NCI-H187 (cell line): ENCODE measurements around the gene ETF1.
"Not testable (repeated sequence)": the region's sequence is repeated elsewhere in the genome, so short reads cannot be mapped to it uniquely, and the experiment has no call there.

Experiments
- DNase-seq, 2 experiments: peaks; one replicate each; lab custom pipeline; 2025; lab: John Stamatoyannopoulos, UW

ETF1 gene

DNA sequence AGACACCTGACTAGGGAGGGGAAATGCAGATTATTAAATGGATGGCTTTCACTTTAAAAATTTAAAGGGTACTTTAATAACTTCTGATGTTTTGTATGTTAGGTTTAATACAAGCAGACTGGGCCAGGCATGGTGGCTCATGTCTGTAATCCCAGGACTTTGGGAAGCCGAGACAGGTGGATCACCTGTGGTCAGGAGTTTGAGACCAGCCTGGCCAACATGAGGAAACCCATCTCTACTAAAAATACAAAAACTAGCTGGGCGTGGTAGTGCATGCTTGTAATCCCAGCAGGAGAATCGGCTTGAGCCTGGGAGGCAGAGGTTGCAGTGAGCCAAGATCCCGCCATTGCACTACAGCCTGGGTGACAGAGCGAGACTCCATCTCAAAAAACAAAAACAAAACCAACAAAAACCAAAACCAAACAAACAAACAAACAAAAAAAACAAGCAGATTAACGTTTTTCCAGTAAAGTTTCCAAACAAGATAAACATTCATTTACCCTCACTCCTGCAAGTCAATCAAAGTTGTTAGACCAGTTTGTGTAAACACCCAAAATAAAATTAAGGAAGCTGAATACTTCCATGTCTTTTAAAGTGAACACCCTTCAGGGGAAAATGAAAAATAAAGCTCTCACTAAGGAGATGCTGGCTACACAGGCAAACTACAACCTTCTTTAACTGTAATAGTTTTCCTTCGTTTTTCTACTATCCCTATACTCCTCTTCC, 14.1 kb downstream of the ETF1 start:
- DNase-seq, result no peak

- no peak for DNase-seq
Observed at GRCh38 chr5:138528208-138528607, 14.8 kb downstream of the ETF1 start.

GRCh38 chr5:138527170-138527569, 15.9 kb downstream of the ETF1 start:
- no peak for DNase-seq

GRCh38 chr5:138523406-138523805, 19.6 kb downstream of the ETF1 start:
- DNase-seq, result no peak

GRCh38 chr5:138520971-138521370, 22.1 kb downstream of the ETF1 start:
- DNase-seq, result no peak

DNA sequence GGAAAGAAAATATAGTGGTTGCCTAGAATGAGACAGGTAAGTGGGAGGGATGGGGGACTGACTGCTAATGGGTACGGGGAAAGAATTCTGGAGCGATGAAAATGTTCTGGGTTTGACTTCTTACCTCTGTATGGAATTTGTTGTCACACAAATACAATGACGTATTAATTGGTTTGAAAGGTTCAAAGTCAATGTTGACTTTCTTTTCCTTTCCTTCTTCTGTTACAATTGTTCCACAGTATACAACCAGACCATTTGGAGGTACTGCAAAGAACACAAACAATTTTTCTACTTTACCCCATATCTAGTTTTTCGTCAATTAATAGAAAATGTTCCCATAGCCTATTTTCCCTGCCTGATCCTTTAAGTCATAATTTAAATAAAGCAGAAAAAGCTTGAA, 25.6 kb downstream of the ETF1 start:
- no peak for DNase-seq

DNA sequence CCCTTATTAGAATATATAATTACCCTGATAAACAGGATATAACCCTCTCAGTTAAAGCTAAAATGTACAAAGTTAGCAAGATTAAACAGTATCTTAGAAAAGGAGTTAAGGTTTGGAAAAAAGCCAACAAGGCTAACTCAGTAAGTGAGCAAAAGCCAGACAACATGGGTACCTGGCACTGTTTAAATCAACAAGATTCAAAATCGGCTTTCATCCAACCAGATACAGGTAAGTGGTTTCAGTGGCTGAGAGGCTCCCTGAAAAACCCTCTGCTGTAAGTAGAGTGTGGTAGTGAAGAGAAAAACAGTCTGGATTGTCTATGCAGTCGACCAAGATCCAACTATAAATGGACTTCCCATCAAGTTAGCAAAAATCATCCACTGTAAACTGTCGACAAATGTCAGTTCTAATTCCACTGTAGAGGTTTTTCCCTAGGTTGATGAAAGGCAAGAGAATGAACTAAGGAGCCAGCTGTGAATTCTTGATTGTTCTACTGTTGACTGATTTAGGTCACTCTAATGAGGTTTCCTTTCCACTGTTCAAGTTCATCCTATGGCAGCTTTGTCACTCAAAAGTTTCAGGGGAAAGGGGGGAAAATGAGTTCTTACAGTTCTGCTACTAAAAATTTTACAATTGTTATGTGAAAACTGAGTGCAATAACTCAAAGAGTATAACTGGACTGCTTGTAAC, 27.3 kb downstream of the ETF1 start:
- DNase-seq, result no peak

GRCh38 chr5:138514021-138514420, 29.0 kb downstream of the ETF1 start:
- no peak for DNase-seq

GRCh38 chr5:138508958-138509357, 34.1 kb downstream of the ETF1 start:
- no peak for DNase-seq

GRCh38 chr5:138507485-138507884, 35.6 kb downstream of the ETF1 start:
- not testable (repeated sequence) for DNase-seq

- DNase-seq, result no peak
Observed at GRCh38 chr5:138506370-138507306, 36.4 kb downstream of the ETF1 start.

- no peak for DNase-seq
Observed at GRCh38 chr5:138504799-138505198, 38.2 kb downstream of the ETF1 start.

- no peak for DNase-seq
Observed at GRCh38 chr5:138503487-138504270, 39.4 kb downstream of the ETF1 start.

GRCh38 chr5:138502521-138502920, 40.5 kb downstream of the ETF1 start:
- no peak for DNase-seq

DNA sequence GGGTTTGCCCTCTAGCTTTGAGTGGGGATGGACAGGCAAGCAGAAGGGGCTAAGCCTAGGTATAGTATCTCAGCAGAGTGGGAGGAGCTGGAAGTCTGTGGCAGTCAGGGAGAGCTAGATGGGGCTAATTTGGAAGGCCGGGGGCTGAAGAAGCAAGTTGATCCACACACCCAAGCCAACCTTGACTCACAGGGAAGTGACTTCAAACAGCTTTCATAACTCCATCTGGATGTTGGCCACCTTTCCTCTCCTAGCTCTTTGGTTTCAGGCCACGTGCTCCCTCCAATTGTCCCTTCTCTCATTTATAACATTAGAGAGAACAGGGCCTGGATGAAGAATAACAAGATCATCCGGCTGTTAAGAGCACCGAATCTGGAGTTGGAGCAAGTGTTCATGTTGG, 40.9 kb downstream of the ETF1 start:
- no peak for DNase-seq

DNA sequence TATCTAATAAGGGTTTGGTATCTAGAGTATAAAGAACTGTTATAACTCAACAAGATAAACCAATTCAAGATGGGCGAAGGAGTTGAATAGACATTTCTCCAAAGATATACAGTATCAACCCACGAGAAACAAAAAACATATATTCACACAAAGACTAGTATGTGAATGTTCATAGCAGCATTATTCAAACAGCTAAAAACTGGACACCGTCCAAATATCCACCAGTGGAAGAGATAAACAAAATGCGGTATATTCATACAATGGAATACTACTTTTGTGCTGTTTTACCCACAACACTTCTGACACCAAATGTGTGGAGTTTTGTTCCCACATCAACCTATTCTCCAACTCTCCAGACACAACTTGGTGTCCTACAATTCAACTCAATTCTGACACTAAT, 44.7 kb downstream of the ETF1 start:
- no peak for DNase-seq

GRCh38 chr5:138495351-138495750, 47.7 kb downstream of the ETF1 start:
- no peak for DNase-seq

DNA sequence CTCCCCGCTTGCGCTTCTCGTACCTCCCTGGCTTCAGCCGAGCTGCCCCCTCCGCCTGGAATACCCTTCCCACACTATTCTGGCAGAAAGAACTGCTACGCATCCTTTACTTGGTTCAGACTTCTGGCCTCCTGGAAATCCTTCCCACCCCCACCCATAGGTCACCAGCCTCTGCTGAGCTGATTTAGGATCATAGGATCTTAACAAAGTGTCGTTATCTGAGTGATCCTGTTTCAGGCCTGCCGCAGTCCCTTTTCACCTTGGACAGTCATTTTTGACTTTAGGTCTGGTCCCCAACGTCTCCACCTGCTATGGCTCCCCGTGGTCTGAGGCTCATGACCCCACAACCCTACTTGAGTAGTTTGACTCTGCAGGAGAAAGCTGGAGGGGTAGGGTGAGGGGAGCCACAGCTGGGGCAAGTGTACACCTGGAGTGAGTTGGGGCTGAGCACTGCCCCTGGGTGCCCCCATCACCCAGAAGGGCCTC, 50.4 kb downstream of the ETF1 start:
- no peak for DNase-seq

- DNase-seq, result peak; percentile 15 to 68
Observed at GRCh38 chr5:138491669-138492559, 51.1 kb downstream of the ETF1 start.

GRCh38 chr5:138491284-138491648, 51.8 kb downstream of the ETF1 start:
- DNase-seq, result no peak
